Measurements from ENCODE around the gene NSMCE4A. TPM values are rescaled to one million over a fixed set of nuclear protein-coding genes. Genes with fewer than 3 reads are reported as not detected.

NSMCE4A gene
- total and polyA plus RNA-seq, 2 of the 8 experiments (the other 6 are each of a cell fraction or from before 2014, with no cell fraction given) = 48.6 to 66.0 TPM

DNA sequence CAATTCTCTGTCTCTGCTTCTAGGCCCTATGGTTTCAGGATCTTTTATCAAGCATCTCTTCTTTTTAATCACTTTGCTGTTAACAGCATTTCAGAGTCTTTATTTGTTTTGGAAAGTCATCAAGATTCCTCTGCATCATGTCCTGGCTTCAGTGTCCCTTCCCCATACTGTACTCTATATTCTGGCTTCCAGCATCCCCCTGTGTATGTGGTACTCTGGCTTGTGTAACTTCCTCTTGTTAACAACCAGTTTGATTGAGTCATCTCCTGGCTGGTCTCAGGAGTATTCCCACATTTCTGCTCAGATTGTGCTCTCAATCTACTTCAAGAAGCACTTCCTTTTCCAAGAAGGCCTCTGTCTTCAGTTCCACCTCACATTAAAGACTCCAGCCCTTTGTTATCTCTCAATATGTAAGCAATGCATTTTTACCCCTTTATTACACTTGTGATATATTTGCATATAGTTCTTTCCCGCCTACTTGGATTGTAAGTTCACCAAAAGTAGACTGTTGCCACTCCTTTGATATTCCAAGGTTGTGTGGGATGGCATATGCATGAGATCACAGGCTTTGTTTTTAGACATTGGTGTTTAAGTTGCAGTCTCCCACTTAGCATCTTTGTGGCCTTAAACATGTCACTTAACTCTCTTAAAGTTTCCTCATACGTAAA is 32.1 kb downstream of the NSMCE4A start (continued):
- TF ChIP-seq, protein P1, sequence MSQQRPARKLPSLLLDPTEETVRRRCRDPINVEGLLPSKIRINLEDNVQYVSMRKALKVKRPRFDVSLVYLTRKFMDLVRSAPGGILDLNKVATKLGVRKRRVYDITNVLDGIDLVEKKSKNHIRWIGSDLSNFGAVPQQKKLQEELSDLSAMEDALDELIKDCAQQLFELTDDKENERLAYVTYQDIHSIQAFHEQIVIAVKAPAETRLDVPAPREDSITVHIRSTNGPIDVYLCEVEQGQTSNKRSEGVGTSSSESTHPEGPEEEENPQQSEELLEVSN (IDR thresholded peaks at IDR 0.05) = no peak
- TF ChIP-seq ASH2L (IDR thresholded peaks at IDR 0.05; ENCODE audit: low read length) (no peak), GTF2F1 (IDR thresholded peaks at IDR 0.05; ENCODE audit: borderline replicate concordance, low read depth, low read length) (no peak), TAF7 (optimal IDR thresholded peaks at IDR 0.05; ENCODE audit: borderline replicate concordance, low read depth, low read length) (no peak), CEBPB (IDR thresholded peaks at IDR 0.05; ENCODE audit: low read depth, low read length) (no peak), HDAC2 (IDR thresholded peaks at IDR 0.05; ENCODE audit: borderline replicate concordance in 1 of 2, low read depth in 2 of 2, low read length in 2 of 2) (no peak)
- TF ChIP-seq, protein P2, sequence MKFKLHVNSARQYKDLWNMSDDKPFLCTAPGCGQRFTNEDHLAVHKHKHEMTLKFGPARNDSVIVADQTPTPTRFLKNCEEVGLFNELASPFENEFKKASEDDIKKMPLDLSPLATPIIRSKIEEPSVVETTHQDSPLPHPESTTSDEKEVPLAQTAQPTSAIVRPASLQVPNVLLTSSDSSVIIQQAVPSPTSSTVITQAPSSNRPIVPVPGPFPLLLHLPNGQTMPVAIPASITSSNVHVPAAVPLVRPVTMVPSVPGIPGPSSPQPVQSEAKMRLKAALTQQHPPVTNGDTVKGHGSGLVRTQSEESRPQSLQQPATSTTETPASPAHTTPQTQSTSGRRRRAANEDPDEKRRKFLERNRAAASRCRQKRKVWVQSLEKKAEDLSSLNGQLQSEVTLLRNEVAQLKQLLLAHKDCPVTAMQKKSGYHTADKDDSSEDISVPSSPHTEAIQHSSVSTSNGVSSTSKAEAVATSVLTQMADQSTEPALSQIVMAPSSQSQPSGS (IDR thresholded peaks at IDR 0.05; ENCODE audit: low read length) = no peak

All from H1 (cell line).